DMS114 treated with DMSO at 0.1 percent for 48 hours (cell line): ENCODE results near the gene TRIM46.
A peak's percentile ranks its signal among the peaks of the same experiment; 100 is the strongest.

Experiments
- DNase-seq: peaks from one replicate; lab custom pipeline; 2025; ENCODE audit not compliant: unreplicated experiment; lab: John Stamatoyannopoulos, UW

TRIM46 gene, protein sequence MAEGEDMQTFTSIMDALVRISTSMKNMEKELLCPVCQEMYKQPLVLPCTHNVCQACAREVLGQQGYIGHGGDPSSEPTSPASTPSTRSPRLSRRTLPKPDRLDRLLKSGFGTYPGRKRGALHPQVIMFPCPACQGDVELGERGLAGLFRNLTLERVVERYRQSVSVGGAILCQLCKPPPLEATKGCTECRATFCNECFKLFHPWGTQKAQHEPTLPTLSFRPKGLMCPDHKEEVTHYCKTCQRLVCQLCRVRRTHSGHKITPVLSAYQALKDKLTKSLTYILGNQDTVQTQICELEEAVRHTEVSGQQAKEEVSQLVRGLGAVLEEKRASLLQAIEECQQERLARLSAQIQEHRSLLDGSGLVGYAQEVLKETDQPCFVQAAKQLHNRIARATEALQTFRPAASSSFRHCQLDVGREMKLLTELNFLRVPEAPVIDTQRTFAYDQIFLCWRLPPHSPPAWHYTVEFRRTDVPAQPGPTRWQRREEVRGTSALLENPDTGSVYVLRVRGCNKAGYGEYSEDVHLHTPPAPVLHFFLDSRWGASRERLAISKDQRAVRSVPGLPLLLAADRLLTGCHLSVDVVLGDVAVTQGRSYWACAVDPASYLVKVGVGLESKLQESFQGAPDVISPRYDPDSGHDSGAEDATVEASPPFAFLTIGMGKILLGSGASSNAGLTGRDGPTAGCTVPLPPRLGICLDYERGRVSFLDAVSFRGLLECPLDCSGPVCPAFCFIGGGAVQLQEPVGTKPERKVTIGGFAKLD

GRCh38 chr1:155173478-155174323, at the start of gene TRIM46:
TSS of gene TRIM46 (plus strand) at chr1:155173849. CDS start at chr1:155173967, 118 bp downstream.
- peak; percentile 84 for DNase-seq

GRCh38 chr1:155124503-155125463, 48.9 kb upstream of the TRIM46 start:
- no peak for DNase-seq

DNA sequence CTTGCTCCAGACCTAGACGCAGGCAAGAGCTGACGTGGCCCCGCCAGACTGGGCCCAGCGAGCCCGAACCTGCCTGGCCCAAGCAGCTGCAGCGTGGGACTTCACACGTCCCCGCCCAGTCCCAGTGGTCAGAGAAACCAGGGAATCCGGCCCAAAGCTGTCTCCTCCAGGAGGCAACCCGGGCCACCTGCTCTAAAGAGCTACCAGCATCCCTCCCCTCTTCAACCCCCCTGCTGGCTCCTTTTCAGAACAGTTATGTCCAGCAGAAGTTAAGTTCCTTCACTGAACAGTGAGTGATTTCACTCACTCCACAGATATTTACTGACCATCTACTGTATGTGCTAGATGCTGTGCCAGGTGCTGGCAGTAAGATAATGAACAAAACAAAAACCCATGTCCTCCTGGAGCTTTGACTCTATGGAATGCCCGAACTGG, 48.1 kb upstream of the TRIM46 start:
- no peak for DNase-seq

DNA sequence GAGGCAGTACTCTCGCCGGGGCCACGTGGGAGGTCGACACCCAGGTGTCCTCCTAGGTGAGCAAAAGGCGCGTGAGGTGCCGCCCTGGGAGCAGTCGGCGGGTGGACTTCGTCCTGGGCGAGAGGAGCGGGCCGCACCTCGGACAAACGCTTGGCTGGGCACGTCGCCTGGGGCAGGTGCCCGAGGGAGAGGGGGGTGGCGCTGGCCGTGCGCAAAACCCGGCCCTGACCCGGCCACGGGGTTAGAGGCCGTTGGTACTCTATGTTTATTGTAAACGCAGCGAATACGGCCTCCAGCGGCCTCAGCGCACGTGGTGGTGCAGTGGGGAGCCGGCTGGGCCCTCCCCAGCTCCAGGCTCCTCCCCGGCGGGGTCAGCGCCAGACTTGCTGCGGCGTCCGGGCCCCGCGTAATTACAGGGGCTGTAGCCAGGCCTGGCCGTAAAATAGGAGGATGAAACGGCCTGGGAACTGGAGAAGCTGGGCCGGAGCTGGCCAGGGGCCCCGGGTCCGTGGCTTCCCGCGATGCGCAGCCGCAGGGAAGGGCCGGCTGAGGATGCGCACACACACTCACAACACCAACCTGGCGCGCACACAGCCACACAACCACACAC, 47.6 kb upstream of the TRIM46 start:
- DNase-seq, result no peak

DNA sequence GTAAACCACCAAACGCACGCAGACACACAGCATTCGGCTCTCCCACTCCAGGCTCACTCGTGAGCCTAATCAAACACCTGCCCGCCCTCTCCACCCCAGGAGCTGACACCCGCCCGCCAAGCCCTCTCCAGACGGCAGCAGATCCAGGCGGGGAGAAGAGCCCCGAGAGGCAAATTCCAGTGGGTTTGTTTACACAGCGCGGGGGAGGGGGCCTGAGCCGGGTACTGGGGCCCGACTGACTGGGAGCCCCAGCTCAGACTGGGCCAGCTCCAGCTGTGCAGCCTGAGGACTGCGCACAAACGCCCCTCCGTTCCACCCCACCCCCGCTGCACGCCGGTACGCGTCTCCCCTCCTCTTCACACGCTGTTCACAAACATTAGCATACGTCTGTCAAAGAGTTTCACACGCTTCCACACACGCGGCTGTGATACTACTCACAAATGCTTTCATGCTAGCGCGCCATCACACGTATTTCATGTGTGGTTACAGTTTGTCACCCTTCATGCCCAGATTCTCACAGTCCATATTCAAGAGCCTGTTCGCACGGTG, 47.0 kb upstream of the TRIM46 start:
- DNase-seq, result no peak

GRCh38 chr1:155127105-155127966, 46.3 kb upstream of the TRIM46 start, which contains the start of gene EFNA1:
TSS of gene EFNA1 (plus strand) at chr1:155127876. CDS start at chr1:155127978, 102 bp downstream.
- DNase-seq, result peak; percentile 39

DNA sequence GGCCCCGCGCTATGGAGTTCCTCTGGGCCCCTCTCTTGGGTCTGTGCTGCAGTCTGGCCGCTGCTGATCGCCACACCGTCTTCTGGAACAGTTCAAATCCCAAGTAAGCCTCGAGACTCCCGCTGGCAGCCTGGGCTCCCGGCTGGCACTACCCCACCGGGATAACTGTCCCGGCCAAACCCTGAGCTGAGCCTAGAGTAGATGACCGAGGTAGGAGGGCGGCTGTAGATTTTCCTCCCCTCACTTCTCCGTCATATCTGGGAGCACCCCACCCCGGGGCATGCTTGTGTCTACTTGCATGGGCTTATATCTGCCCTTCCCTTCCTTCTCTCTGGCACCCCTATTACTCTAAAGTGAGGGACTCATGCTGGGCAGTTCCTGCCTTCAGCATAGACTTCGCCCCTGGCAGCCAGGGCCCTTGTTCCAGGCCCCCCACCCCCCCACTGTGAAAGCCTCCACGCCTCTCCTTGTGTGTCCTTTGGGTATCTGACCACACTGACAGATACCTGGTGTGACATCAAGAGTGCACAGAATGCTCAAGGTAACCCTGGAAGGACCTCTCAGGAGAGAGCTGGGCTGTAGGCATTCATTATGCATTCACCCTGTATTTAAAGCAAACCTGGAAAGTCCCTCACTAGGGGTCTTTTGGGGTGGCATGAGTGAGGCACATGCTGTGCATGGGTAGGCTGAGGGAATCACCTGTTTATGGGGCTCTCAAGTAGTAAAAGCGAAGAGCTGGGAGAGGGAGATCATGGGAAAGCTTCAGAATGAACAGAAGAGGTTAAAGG, 45.5 kb upstream of the TRIM46 start:
- no peak for DNase-seq

DNA sequence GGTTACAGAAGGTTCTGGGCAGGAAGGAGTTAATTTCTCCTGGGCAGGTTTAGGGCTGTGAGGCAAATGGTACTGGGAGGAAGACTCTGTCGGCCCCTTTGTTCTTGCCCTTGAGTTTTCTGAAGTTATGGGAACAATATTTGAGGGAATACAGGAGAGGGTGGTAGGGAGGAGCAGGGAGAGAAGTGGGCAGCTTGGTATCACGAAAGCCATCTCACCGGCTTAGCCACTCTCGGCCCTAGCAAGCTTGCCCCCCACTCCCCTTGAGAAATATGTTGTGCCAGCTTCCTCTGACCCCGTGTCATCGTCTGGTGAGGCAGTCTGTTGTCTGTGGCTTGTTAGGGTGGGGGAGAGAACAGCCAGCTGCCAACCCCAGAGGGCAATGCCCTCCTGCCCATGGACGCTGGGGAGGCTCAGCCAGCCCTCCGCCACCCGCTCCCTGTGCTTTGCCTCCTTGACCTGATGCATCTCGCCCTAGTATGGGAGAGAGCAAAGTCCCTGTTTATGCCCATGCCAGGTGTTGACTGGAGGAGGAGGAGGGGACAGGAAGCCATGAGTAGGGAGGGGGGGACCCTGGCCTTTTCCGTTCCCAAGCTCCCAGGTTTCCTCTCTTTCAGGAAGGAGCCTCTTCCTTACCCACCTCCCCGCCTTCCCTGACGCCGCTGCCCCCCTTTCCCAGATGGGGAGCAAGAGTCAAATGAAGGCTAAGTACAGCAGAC, 44.7 kb upstream of the TRIM46 start:
- DNase-seq, result no peak

DNA sequence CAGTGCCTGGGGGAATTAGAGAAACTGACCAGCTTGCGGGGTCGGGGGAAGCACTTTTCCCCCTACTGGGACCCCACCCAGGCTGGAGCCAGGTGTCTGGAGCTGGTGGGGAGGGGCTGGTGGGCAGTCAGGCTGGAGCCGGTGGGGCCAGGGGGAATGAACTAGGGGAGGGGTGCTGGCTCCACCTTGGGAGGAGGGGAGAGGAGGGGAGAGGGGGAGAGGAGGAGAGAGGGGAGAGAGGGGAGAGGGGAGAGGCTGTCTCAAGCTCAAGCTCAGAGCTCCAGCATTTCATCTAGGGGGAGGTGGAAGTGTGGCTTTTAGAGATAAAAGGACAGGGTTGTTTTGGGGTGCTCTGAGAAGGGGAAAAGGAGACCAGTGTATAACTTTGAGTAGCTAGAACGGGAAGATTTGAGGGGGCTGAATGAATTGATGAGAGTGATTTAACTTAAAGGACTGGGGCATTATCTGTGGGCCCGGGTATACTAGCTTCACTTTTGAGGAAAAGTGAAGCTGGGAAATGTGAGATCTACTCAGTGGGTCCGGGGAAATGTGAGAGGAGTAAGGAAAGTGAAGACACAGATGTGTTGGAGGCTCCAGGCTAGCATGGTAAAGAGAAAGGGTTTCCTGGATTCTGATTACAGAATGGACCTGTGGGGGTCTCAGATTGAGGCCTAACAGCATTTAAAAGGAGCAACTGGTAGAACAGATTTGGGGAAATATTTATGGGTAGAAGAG, 43.2 kb upstream of the TRIM46 start:
- DNase-seq, result no peak

GRCh38 chr1:155131285-155131684, 42.4 kb upstream of the TRIM46 start:
- DNase-seq, result no peak

DNA sequence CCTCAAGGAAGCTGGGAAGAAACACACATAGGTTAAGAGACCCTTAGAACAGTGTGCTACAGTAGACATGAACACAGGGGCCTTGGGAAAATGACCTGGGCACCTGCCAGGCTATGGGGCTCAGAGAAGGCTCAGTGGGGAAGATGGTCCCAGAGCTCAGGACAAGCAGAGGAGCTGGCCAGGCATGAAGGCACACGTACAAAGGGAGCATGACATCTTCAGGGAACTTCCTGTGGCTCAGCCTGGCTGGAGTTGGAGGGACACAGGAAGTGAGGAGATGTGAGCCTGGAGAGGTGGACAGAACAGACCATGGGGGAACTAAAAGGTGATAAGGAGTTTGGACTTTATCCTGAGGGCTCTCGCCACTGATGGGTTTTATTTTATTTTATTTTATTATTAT, 41.8 kb upstream of the TRIM46 start:
- no peak for DNase-seq

DNA sequence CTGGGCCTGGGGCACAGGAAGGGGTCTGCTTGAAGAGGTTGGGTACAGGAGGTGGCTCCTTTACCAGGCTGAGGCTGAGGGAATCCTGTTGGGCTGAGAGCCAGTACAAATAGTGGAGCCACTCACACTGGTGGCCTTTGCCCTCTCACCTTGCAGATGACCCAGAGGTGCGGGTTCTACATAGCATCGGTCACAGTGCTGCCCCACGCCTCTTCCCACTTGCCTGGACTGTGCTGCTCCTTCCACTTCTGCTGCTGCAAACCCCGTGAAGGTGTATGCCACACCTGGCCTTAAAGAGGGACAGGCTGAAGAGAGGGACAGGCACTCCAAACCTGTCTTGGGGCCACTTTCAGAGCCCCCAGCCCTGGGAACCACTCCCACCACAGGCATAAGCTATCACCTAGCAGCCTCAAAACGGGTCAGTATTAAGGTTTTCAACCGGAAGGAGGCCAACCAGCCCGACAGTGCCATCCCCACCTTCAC, 39.8 kb upstream of the TRIM46 start:
- DNase-seq, result no peak

GRCh38 chr1:155134322-155134721, 39.3 kb upstream of the TRIM46 start:
- no peak for DNase-seq

DNA sequence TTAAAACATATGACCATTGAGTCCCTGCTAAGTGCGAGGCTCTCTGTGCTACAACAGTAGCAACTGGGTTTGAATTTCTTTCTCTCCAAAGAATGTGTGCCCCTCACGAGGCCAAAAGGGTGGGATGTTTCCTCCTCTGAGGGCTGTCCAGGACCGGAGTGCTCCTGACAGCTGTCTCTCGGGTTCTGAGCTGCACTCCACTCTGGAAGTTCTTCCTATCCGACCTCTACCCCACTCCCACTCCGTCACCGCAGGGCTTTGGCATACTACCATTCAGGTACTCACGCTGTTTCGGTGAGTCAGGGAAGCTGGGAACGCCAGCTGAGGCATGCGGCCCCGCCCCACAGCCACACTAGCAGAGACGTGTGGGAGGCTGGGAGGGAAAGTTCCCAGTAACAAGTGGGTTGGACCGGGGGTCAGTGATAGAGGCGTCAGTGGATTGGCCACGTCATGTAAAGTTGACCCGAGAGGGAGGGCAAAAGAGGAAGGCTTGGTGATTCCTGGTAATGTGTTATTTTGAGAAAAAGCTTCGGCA, 38.7 kb upstream of the TRIM46 start:
- peak; percentile 46 for DNase-seq

- peak; percentile 94 for DNase-seq
Observed at GRCh38 chr1:155135415-155136028, 38.1 kb upstream of the TRIM46 start, which contains the start of gene SLC50A1. TSS of gene SLC50A1 (plus strand) at chr1:155135852. CDS start at chr1:155135912, 60 bp downstream.
